DMS53 treated with DMSO at 0.1 percent for 48 hours (cell line): ENCODE results near the gene KCNA2.
A peak's percentile ranks its signal among the peaks of the same experiment; 100 is the strongest.

Source experiments
- DNase-seq: peaks from one replicate; lab custom pipeline; 2025; ENCODE audit not compliant: unreplicated experiment; lab: John Stamatoyannopoulos, UW

KCNA2 gene

DNA sequence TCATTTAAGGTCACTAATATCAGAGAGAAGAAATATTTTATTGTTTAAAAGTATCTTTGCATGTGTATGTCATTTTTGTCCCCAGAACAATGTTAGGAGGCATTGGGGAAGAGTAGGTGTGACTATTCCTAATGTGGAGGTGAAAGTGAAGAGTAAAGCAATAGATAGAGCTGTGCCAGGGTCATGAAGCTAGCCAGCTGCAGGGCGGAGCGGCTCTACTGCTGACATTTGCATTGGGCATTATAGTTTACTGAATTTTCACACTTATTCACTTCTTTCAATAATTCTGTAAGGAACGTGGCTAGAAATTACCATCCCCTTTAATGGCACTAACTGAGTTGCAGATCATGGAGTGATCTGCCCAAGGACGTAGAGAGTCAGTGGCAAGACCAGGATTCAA, 35.3 kb downstream of the KCNA2 start:
- no peak for DNase-seq

DNA sequence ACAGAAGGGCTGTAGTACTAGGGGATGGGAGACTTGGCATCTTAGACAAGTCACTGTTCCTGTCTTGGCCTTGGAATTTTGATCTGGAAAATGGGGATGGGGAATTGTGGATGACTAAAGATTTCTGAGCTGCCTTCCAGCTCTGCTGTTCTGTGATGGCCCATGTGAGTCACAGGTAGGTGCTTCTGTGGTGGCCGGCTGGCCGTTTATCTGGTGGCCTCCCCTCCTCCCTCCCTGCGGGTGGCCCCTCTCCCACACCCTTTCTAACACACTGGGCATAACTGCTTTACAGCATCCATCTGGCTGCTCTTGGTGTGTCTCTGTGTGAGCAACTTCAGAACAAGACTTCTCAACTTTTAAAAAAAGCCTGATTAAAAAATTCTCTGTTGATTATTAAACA, 35.9 kb downstream of the KCNA2 start:
- no peak for DNase-seq

DNA sequence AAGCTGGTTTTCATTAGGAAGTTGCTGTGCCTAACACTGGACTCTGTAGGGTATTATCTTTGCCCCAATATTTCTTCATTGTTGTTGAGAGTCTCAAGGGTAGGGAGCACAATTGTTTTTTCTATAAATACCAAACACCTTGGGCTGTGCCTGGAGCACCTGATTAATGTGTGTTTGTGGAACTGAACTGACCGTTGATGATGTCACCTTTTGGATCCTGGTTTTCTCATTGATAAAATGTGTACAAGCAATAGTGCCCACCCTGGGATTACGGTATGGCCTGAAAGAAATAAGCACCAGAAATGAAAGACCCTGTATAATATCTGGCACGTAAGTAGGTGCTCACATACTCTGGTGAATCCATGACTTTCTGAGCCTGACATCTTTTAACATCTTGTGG, 39.3 kb downstream of the KCNA2 start:
- DNase-seq: no peak

DNA sequence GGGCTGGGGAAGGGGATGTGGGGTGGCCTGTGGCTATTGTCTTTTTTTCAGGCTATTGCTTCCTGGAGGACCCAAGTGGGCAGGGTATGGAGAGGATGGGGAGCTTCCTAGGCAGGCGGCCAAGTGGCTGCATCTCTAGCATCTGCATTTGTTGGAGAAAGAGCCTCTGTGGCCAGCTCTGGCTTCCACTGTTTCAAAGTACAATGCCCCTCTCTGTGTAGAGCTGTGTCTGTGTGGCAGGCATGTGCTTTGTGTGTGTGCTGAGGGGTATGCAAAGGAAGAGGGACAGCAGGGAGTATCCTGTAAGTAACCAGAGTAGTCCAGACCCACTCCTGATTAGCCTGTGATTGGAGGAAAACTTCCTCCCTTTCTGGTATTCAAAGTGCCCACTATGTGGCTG, 40.6 kb downstream of the KCNA2 start:
- DNase-seq: no peak

DNA sequence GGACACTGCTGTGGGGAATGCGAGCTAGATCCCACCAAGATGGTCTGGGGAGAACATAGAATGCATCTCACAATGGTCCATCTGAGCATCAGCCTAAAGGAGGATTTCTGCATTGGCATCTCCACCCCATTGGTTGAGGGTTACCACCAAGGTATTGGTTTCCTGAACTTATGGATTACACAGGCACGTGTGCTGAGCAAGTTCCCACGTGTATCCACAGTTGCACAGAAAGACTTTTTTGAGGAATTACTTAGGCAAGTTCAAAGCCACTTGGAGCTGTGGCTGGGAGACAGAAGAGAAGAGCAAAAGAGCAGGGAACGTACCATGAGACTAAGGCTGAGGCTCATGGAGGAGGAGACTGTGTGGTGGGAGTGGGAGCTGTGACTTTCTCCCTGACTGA, 43.1 kb downstream of the KCNA2 start:
- no peak for DNase-seq

DNA sequence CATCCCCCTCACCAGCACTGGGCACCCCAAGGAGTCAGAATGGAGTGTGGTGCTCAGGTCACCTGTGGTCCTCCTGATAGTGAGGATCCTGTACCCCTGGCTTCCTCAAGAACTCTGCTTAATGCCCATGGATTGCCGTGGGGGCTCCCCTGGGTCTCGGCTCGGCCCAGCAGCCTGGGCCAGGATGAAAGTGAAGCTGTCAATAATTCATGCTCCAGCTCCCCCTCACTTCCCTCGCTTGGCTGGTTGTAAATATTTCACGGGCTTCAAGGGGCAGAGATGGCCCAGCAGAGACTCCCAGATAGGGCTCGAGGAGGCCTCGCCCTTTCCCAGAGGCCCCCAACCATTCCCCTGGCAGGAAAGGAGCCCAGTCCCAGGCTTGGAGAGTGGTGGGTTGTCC, 44.6 kb downstream of the KCNA2 start:
- no peak for DNase-seq

DNA sequence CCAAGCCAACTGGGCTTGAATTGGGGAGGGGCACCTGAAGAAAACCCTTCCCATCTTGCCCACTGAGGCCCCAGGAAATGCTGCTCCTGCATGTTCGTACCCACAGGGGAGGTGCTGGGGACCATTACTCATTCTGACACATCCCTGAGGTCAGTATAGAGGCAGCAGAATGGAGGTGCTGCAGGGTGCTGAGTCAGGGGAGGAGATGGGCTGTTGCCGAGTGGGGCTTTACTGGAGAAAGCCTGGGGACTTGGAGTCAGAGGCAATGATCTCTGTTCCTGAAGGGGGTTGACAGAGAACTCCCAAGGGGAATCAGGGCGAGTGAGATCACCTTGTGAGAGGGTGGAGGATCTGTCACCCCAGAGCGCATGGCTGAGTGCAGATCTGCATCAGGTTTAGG, 47.0 kb downstream of the KCNA2 start:
- DNase-seq: no peak

DNA sequence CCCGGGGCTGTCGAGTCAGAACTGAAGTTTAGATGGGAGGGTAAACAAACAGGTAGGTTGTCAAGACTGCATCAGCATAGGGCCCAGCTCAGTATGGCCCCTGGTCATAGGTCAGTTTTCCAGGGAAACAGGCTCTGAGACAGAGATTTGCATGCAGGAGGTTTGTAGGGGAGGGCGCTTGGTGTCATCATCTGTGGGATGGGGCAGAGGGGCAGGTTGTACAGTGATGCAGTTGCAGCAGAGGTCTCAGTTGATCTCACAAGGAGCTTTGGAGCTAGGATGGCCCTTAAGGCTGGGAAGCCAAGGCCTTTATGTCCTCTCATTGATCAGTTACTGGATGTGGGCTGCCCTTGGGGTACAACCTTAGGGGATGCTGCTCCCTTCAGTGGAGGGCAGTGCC, 48.7 kb downstream of the KCNA2 start:
- no peak for DNase-seq

DNA sequence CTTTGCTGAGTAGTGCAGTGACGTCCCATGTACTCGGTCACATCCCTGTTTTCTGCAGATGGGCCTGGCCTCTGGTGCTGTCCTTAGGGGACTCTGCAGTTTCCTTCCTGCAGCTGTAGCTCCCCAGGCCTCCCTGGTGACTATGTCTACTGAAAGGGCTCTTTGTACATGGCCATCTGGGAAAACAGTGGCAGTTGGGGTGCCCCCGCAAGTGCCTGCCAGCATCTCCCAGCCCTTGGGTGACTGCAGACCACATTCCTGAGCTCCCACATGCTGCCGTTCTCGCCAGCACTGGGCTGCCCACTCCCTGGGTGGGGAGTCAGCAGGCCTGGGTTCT, 49.7 kb downstream of the KCNA2 start:
- no peak for DNase-seq

DNA sequence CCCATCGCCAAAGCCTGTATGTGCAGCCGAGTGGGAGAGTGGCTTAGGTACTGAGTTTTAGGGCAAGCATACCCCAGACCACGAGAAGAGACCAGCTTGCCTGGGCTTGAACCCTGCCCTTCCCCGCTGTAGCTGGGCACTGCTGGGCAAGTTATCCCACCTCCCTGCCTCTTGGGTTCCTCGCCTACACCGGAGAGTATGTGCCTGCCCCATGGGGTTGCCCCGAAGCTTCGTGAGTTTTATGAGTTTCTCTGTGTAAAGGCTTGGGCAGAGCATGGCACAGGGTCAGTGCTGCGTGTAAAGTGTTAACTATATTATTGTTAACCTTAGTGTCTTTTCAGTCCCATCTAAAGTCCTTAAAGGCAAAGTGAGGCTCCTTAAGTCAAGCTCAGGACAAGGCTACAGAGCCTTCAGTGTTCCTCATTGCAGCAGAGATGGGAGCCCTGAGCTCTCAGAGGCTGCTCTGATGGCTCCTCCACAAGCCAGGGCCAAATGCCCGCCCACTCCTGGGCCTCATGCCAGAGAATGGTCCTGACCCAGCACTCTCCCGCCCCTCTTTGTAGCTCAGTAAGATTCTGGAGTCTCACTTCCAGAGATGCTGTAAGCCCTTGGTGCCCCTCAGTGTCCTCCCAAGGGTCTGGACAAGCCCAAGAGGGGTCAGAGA, 50.2 kb downstream of the KCNA2 start:
- no peak for DNase-seq

DNA sequence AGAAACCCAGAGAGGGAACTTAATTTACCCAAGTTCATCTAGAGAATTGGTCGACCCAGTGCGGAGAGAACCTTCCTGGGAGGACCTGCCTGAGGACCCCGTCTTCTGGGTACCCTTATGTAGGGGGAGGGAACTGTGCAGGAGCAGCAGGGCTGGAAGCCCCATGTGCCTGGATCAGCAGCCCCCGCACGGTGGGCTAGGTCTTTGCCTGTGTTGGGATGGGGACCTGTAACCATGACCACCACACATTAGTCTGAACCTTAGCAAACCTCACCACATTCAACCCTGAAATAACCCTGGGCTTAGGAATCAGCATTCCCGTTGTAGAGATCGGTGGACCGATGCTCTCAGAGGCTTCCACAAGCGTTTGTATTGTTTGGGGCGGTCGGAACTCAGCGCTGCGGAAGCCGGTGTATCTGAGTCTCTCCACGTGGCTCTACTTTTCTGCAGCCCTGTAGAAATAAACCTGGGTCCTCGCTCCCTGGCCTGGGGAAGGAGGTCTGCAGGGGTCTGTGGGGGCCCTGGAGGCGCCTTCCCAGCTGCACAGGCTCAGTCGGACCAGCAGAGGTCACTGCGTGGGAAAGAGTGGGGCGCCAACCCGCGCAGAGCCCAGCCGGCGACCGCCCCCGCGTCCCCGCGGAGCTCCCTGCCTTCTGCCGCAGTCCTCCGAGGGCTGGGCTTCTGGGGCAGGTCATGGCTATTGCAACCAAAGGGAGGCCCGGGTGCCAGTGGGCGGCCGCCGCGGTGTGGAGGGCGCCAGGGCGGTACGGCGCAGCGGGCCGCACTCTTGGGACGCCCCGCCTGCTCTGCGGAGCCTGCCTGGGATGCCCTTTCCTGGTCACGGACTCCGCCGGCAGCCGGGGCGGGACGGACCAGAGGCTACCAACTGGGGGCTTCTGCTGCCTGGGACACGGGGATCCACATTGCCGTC, 51.0 kb downstream of the KCNA2 start:
- peak; percentile 24 for DNase-seq

DNA sequence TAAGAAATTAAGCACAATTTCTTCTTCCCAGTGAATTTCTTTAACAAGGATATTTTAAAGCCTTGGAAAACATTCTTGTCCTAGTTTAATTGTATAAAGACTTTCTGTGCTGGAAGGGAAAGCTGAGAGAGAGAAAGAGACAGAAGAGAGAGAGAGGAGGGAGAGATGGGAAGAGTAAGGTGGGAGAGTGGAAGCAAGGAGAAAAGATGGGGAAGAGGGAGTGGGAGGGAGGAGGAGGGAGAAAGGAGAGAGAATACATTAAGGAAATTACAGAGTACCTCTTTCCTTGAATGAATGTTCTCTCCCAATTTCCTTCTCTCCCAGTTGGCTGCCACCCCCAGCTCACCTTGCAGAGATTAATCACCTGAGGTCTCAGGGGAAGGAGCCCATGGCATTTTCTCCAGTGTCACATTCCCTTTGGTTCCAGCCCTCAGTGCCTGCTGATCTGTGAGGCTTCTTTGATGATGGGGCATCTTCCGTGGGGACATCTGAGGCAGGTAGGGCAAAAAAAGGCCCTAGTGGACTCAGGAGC, 54.8 kb downstream of the KCNA2 start:
- DNase-seq: no peak

DNA sequence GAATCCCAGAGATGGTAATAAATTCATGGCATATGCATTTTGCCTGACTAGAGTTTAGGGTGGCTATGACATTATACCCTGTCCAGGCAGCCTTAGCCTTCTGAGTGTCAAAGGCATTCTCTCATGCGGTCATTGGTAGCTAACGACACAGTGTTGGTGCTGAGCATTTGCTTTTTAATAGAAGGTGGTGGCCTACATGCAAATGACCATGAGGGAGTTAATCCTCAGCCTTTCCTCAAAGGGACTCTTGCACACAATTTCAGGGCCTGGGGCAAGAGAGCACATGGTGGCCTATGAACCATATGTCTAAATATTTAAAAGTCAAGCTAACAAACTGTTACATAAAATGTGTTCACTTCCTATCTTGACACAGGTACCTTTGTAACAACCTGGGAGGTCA, 56.3 kb downstream of the KCNA2 start:
- DNase-seq: no peak

DNA sequence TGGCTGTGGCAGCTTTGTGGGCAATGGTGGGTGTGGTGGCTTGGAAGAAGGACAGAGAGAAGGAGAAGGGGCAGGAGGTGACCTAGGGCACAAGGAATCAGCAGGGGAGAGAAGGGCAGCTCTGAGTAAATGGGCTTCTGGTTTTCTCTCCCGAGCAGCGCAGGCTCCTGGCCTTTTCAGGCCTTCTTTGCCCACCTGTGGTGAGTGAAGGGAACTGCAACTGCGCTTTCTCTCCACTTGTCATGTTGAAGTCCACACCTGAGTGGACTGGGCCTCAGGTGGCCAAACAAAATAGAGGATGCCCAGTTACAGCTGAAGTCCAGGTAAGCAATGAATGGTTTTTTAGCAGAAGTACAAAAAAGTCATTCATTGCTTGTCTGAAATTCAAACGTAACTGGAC, 57.8 kb downstream of the KCNA2 start:
- DNase-seq: peak; percentile 75

DNA sequence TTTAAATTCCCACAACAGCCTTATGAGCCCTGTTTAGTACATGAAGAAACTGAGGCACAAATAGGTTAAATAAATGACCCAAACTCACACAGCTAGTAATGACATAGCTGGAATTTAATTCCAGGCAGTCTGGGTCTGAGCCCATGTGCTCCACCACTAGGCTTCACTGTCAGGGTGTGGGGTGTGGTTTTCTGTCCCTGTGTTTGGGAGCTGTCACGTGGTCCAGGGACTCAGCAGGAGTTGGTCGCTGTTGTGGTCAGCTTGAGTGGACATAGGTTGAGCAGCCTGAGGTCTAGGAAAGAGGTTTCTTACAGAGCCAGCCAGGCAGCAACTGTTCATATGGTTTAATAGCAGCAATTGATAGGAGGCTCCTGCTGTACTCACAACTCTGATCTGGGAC, 59.1 kb downstream of the KCNA2 start:
- DNase-seq: no peak

DNA sequence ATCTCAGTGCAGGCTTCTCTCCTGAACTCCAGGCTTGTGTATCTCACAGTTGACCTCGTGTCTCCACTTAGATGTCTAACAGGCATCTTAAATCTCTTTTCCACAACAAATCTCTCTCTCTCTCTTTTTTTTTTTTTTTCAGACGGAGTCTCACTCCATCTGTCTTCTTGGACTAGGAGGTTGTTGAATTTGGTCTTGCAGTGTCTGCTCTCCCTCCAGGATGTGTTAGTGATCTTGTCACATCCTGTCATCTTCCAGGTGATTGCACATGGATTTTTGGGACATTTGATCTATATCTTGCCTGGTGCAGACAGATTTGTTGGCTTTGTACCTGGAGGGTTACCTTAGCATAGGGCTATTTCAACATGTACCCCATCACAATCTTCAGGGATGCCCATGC, 60.7 kb downstream of the KCNA2 start:
- DNase-seq: no peak

DNA sequence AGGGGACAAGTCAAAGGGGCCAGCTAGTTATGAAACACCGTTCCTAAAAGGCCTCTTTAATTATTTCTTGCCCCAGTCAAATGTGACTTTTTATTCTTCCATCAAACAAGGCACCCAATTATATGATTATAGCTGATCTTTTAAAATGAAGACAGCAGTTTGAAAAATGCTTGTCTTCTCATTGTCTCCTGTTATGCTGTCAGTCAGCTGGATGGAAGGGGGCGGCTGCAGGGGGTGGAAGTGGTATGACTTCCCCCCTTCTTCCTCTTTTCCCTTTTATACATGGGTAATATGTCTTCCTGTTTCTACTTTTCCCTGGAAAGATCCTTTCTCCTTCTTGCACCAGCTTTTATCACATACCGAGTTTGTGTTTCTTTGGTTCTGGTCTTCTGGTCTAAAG, 61.4 kb downstream of the KCNA2 start:
- DNase-seq: no peak
